ENCODE data around the gene MAP4K1. TPM values are rescaled to one million over a fixed set of nuclear protein-coding genes. Genes with fewer than 3 reads are reported as not detected.
"Not testable (repeated sequence)": the region's sequence is repeated elsewhere in the genome, so short reads cannot be mapped to it uniquely, and the experiment has no call there.

Gene MAP4K1
- total RNA-seq, 2 experiments from 2014 or later = 374 to 383 TPM

GRCh38 chr19:38632476-38633213, 14.9 kb upstream of the MAP4K1 start:
- H3K9me3 Mint-ChIP-seq = no peaks in the 10 kb centered on the region
- peak overlapping the region; percentile 32 for H3K27ac Mint-ChIP-seq
- CTCF ChIA-PET = interaction anchor here (1.4 to 5.3 kb wide), 6 partner anchors 14 to 298 kb away, joined by 4 to 54 read pairs (median 40); partner anchors contain the start of genes ACTN4, FAM98C, MRPS12 and SARS2
- POLR2A ChIA-PET = interaction anchor here (2.5 kb wide), 1 partner anchor 15 kb away, joined by 7 read pairs; the partner anchor contains the start of gene MAP4K1
- H3K4me1 Mint-ChIP-seq = peaks cover 38% of the 10 kb centered on the region
- H3K36me3 Mint-ChIP-seq (ENCODE audit: low read depth) = peaks cover 62% of the 10 kb centered on the region
- H3K27me3 Mint-ChIP-seq = no peaks in the 10 kb centered on the region
- DNase-seq = no peak
- H3K4me3 Mint-ChIP-seq = no peak overlapping the region

- Mint-ChIP-seq H3K4me1 (peaks cover 32% of the 10 kb centered on the region), H3K36me3 (ENCODE audit: low read depth) (peaks cover 63% of the 10 kb centered on the region)
- H3K9me3 Mint-ChIP-seq, CTCF ChIA-PET, H3K4me3 Mint-ChIP-seq, POLR2A ChIA-PET, H3K27me3 Mint-ChIP-seq, H3K27ac Mint-ChIP-seq, DNase-seq: not testable (repeated sequence)
Observed at GRCh38 chr19:38631811-38632475, 14.2 kb upstream of the MAP4K1 start.

- not testable (repeated sequence) for H3K27ac Mint-ChIP-seq, H3K27me3 Mint-ChIP-seq, H3K9me3 Mint-ChIP-seq, H3K4me3 Mint-ChIP-seq, DNase-seq
- ChIA-PET POLR2A (interaction anchor here (0.6 kb wide), 1 partner anchor 369 kb away, joined by 3 read pairs; no protein-coding TSS in a partner anchor), CTCF (interaction anchor here (2.0 kb wide), 1 partner anchor 12 kb away, joined by 5 read pairs; the partner anchor contains the start of gene EIF3K)
- peaks cover 26% of the 10 kb centered on the region for H3K4me1 Mint-ChIP-seq
- H3K36me3 Mint-ChIP-seq (ENCODE audit: low read depth) = peaks cover 63% of the 10 kb centered on the region
Observed at GRCh38 chr19:38631301-38631700, 13.5 kb upstream of the MAP4K1 start.

GRCh38 chr19:38629568-38629967, 11.8 kb upstream of the MAP4K1 start:
- Mint-ChIP-seq H3K27ac (no peak overlapping the region), H3K4me1 (peaks cover 8% of the 10 kb centered on the region), H3K27me3 (no peaks in the 10 kb centered on the region), H3K9me3 (no peaks in the 10 kb centered on the region), H3K36me3 (ENCODE audit: low read depth) (peaks cover 59% of the 10 kb centered on the region), H3K4me3 (no peak overlapping the region)
- CTCF ChIA-PET = interaction anchor here (1.0 to 2.0 kb wide), 2 partner anchors 10 to 114 kb away, joined by 3 to 5 read pairs; partner anchors contain the start of gene EIF3K
- POLR2A ChIA-PET = no interaction called here
- no peak for DNase-seq

GRCh38 chr19:38626401-38626800, 8.6 kb upstream of the MAP4K1 start:
- H3K4me3 Mint-ChIP-seq = no peak overlapping the region
- H3K36me3 Mint-ChIP-seq (ENCODE audit: low read depth) = peaks cover 69% of the 10 kb centered on the region
- H3K27ac Mint-ChIP-seq = no peak overlapping the region
- no peak for DNase-seq
- CTCF ChIA-PET = interaction anchor here (1.4 to 1.8 kb wide), 2 partner anchors 8 to 10 kb away, joined by 5 to 9 read pairs; no protein-coding TSS in a partner anchor
- POLR2A ChIA-PET = no interaction called here
- peaks cover 5% of the 10 kb centered on the region for H3K4me1 Mint-ChIP-seq
- H3K9me3 Mint-ChIP-seq = no peaks in the 10 kb centered on the region
- no peaks in the 10 kb centered on the region for H3K27me3 Mint-ChIP-seq

- Mint-ChIP-seq H3K4me1 (peaks cover 12% of the 10 kb centered on the region), H3K36me3 (ENCODE audit: low read depth) (peaks cover 69% of the 10 kb centered on the region), H3K9me3 (no peaks in the 10 kb centered on the region), H3K27ac (peak overlapping the region; percentile 21), H3K27me3 (no peaks in the 10 kb centered on the region), H3K4me3 (no peak overlapping the region)
- ChIA-PET POLR2A (no interaction called here), CTCF (interaction anchor here (1.8 kb wide), 1 partner anchor 10 kb away, joined by 9 read pairs; no protein-coding TSS in a partner anchor)
- no peak for DNase-seq
Observed at GRCh38 chr19:38624822-38625221, 7.1 kb upstream of the MAP4K1 start.

DNA sequence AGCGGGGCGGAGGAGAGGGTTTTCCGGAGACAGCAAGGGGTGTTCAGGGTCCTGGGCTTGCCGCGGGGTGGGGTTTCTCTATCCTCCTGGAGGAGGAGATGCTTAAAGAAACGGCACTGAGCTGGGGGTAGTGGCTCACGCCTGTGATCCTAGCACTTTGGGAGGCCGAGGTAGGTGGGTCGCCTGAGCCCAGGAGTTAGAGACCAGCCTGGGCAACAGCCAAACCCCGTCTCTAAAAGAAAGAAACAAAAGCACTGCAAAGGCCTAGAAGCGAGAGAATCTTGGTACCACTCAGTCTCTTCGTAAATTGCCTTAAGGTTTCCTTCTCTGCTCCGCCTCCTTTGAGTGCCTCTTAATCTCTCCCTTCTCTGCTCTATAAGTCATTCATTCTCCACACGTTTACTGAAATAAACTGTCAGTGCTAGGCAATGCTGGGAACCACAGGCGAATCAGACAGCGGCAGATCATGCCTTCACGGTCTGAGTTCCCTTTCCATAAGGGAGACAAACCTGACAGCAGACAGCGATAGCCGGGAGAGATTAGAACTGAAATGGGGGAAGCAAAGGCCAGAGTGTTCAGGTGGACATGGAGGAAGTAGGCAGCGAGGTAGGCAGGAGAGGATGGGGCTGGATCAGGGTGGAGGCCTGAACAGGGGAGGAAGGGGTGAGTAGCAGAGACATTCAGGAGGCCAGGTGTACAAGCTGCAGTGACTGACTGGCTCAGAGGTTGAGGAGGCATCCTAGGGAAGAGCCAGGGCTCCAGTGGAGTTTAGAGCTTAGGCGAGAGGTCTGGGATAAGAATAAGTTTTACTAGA, 1.8 kb upstream of the MAP4K1 start:
- Mint-ChIP-seq H3K4me3 (peak overlapping the region; percentile 99), H3K27ac (peak overlapping the region; percentile 93), H3K9me3 (no peaks in the 10 kb centered on the region), H3K36me3 (ENCODE audit: low read depth) (peaks cover 74% of the 10 kb centered on the region), H3K4me1 (peaks cover 43% of the 10 kb centered on the region), H3K27me3 (no peaks in the 10 kb centered on the region)
- ChIA-PET CTCF (interaction anchor here (0.7 to 5.9 kb wide), 17 partner anchors 8 to 311 kb away, joined by 3 to 43 read pairs (median 6); partner anchors contain the start of genes ACTN4, FAM98C, MRPS12 and PSMD8), POLR2A (interaction anchor here (0.9 to 3.8 kb wide), 19 partner anchors 15 to 311 kb away, joined by 3 to 24 read pairs (median 5); partner anchors contain the start of genes ACTN4, FAM98C, MRPS12 and RINL)
- no peak for DNase-seq

DNA sequence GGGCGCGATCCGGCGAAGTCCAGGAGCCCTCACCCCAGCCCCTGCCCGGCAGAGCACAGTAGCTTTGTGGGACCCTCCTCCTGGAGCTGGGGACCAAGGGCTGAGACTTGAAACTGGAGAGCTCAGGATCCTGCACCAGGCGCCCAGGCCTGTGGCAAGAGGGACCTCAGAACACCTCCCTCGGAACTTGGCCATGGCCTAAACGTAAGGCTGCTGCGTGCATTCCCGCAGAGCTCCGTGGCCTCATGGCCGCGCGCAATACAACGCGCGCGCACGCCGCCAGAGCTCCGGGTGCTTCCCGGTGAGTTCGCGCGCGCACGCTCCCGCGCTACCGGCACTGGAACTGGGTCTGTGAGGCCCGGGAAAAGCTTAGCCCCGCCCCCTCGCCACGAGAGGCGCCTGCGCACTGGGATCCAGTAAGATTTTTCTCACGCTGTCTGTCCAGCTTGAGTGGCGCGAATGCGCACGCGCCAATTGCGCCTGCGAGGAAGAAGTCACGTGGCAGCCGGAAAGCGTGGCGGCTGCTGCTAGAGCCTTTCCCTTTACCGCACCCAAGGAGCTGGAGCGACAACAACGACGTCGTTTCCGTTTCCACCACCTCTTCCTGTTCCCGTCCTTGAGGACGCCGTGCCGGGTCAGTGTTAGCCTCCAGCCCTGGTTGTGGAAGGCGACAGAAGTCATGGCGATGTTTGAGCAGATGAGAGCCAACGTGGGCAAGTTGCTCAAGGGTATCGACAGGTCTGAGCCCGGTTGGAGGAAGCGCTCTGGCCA, 1.0 kb upstream of the MAP4K1 start, which contains the start of gene EIF3K:
TSS of gene EIF3K (plus strand) at position 599 of the 771 bp plus-strand sequence. CDS start at position 680, 81 bp downstream.
- Mint-ChIP-seq H3K27me3 (no peaks in the 10 kb centered on the region), H3K9me3 (no peaks in the 10 kb centered on the region), H3K4me3 (peak within 1 kb of the TSS; percentile 99), H3K4me1 (peaks cover 51% of the 10 kb centered on the region), H3K36me3 (ENCODE audit: low read depth) (peaks cover 72% of the 10 kb centered on the region), H3K27ac (peak within 1 kb of the TSS; percentile 93)
- DNase-seq = peak; percentile 98
- CTCF ChIA-PET = interaction anchor here (0.6 to 5.9 kb wide), 20 partner anchors 9 to 312 kb away, joined by 3 to 43 read pairs (median 5); partner anchors contain the start of genes ACTN4, FAM98C, MRPS12 and PSMD8
- POLR2A ChIA-PET = interaction anchor here (0.6 to 3.8 kb wide), 31 partner anchors 8 to 717 kb away, joined by 3 to 24 read pairs (median 4); partner anchors contain the start of genes ACTN4, FAM98C, GMFG and MRPS12

- Mint-ChIP-seq H3K27ac (peak overlapping the region; percentile 93), H3K36me3 (ENCODE audit: low read depth) (peaks cover 71% of the 10 kb centered on the region), H3K4me1 (peaks cover 59% of the 10 kb centered on the region), H3K27me3 (no peaks in the 10 kb centered on the region), H3K4me3 (peak overlapping the region; percentile 99), H3K9me3 (no peaks in the 10 kb centered on the region)
- CTCF ChIA-PET = interaction anchor here (0.9 to 5.9 kb wide), 10 partner anchors 18 to 313 kb away, joined by 3 to 43 read pairs (median 13); partner anchors contain the start of genes FAM98C, MRPS12, PSMD8 and SARS2
- peak; percentile 35 for DNase-seq
- POLR2A ChIA-PET = interaction anchor here (0.6 to 3.8 kb wide), 26 partner anchors 12 to 718 kb away, joined by 3 to 24 read pairs (median 4); partner anchors contain the start of genes ACTN4, GMFG, MRPS12 and PSMD8
Observed at GRCh38 chr19:38617283-38617763, 430 bp downstream of the MAP4K1 start.

DNA sequence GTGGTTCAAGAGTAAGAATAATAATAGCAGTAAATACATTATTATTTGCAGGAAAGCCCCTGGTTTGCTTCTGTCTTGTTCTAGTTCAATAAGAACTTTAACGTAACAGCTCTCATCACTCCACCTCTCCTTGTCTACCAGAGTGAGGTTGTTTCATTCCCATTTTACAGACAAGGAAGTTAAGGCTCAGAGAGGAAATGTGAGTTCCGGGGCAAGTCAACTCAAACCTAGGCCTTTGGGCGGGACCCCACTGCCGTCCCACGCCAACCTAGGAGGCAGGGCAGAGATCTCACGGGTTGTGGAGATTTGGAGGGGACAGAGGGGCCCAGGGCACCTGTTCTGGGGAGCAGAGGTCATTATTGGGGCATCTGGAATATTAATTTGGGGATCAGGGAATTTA, 1.5 kb downstream of the MAP4K1 start:
- CTCF ChIA-PET = interaction anchor here (0.9 to 4.4 kb wide), 4 partner anchors 59 to 259 kb away, joined by 3 to 28 read pairs (median 8); no protein-coding TSS in a partner anchor
- Mint-ChIP-seq H3K27ac (peak overlapping the region; percentile 93), H3K4me3 (peak overlapping the region; percentile 99), H3K27me3 (no peaks in the 10 kb centered on the region), H3K4me1 (peaks cover 57% of the 10 kb centered on the region), H3K9me3 (no peaks in the 10 kb centered on the region), H3K36me3 (ENCODE audit: low read depth) (peaks cover 64% of the 10 kb centered on the region)
- POLR2A ChIA-PET = interaction anchor here (0.5 to 3.8 kb wide), 8 partner anchors 11 to 225 kb away, joined by 3 to 24 read pairs (median 4); no protein-coding TSS in a partner anchor
- DNase-seq = peak; percentile 30

- CTCF ChIA-PET = interaction anchor here (0.9 kb wide), 1 partner anchor 100 kb away, joined by 3 read pairs; no protein-coding TSS in a partner anchor
- POLR2A ChIA-PET = no interaction called here
- H3K36me3 Mint-ChIP-seq (ENCODE audit: low read depth) = peaks cover 68% of the 10 kb centered on the region
Observed at GRCh38 chr19:38615007-38615581, 2.7 kb downstream of the MAP4K1 start.

More at GRCh38 chr19:38615007-38615581, 2.7 kb downstream of the MAP4K1 start:
- DNase-seq = no peak
- H3K9me3 Mint-ChIP-seq = no peaks in the 10 kb centered on the region
- no peaks in the 10 kb centered on the region for H3K27me3 Mint-ChIP-seq
- H3K4me1 Mint-ChIP-seq = peaks cover 58% of the 10 kb centered on the region
- H3K4me3 Mint-ChIP-seq = peak overlapping the region; percentile 99
- peak overlapping the region; percentile 93 for H3K27ac Mint-ChIP-seq

All from activated CD4-positive, alpha-beta memory T cell treated with anti-CD3 and anti-CD28 coated beads, Interleukin-2, amount 10 ng/mL, durations not matched to agents 7 days and 5 days (primary cell).